SK-N-SH (cell line): Measurements from ENCODE around the gene RNF227.

Experiments used
- CHD2 ChIP-seq: fragments of 150-350 bp; IDR thresholded peaks from 2 replicates; pipeline ENCODE4 v1.6.1; 2018; ENCODE audit warnings: low read length; ENCODE audit not compliant: partially characterized antibody
- CTCF ChIP-seq: fragments of 200-600 bp; sonication (generic); IDR thresholded peaks from 2 replicates; pipeline ENCODE4 v1.6.1; 2017; ENCODE audit warnings: antibody characterized with exemption, mild to moderate bottlenecking, moderate library complexity
- EP300 ChIP-seq, 2 experiments: IDR thresholded peaks; 2 replicates each; pipeline versions ENCODE4 v1.4.0 to v1.6.1; 2012; ENCODE audit warnings: borderline replicate concordance in 1 of 2, low read depth in 1 of 2, low read length in 1 of 2
- FOXM1 ChIP-seq: IDR thresholded peaks from 2 replicates; pipeline ENCODE4 v1.4.0; 2012; ENCODE audit warnings: low read depth, mild to moderate bottlenecking
- GABPA ChIP-seq: IDR thresholded peaks from 2 replicates; pipeline ENCODE4 v1.4.0; 2012; ENCODE audit warnings: low read depth, mild to moderate bottlenecking
- GATA2 ChIP-seq: sonication (generic); formaldehyde crosslinking; IDR thresholded peaks from 2 replicates; pipeline ENCODE4 v1.5.0; 2020; ENCODE audit warnings: mild to moderate bottlenecking, missing genetic modification reagents
- MAX ChIP-seq: IDR thresholded peaks from 2 replicates; pipeline ENCODE4 v1.4.0; 2012; ENCODE audit warnings: low read depth
- POLR2AphosphoS5 ChIP-seq: IDR thresholded peaks from 2 replicates; pipeline ENCODE4 v1.6.1; 2012; ENCODE audit warnings: low read depth, low read length
- RCOR1 ChIP-seq: fragments of 150-350 bp; IDR thresholded peaks from 2 replicates; pipeline ENCODE4 v1.6.1; 2017; ENCODE audit warnings: antibody characterized with exemption, low read length
- REST ChIP-seq: IDR thresholded peaks from 2 replicates; pipeline ENCODE4 v1.6.1; 2012; ENCODE audit warnings: mild to moderate bottlenecking, low read depth, low read length, moderate library complexity
- RXRA ChIP-seq: IDR thresholded peaks from 2 replicates; pipeline ENCODE4 v1.4.0; 2012; ENCODE audit warnings: low read depth, mild to moderate bottlenecking, borderline replicate concordance
- TF ChIP-seq, protein P1 (sequence below): fragments of 150-350 bp; IDR thresholded peaks from 2 replicates; pipeline ENCODE4 v1.6.1; 2017; ENCODE audit warnings: antibody characterized with exemption, low read length, low read depth, borderline replicate concordance

- TF ChIP-seq CTCF (peak; percentile 85), REST (no peak), POLR2AphosphoS5 (no peak), RCOR1 (no peak), GATA2 (CRISPR knock-in tag) (no peak), RXRA (no peak), CHD2 (no peak), EP300 (IDR thresholded peaks at IDR 0.05; ENCODE audit: borderline replicate concordance in 1 of 2, low read depth in 1 of 2, low read length in 1 of 2) (no peak), FOXM1 (no peak), MAX (no peak), GABPA (no peak)
- TF ChIP-seq, protein P1, sequence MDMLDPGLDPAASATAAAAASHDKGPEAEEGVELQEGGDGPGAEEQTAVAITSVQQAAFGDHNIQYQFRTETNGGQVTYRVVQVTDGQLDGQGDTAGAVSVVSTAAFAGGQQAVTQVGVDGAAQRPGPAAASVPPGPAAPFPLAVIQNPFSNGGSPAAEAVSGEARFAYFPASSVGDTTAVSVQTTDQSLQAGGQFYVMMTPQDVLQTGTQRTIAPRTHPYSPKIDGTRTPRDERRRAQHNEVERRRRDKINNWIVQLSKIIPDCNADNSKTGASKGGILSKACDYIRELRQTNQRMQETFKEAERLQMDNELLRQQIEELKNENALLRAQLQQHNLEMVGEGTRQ, result no peak
These were observed 3.1 kb downstream of the RNF227 start for GRCh38 chr17:7912927-7913524.
